Stomach smooth muscle (tissue), 2 donors: ENCODE data around the gene OGA.

Experiments used
- H3K27ac ChIP-seq: one replicate; pipeline ENCODE4 v1.7.0; 2013; ENCODE audit warnings: mild to moderate bottlenecking, low read length, inconsistent platforms
- H3K27me3 ChIP-seq, 2 donors: one replicate each; pipeline ENCODE4 v1.7.0; 2013; ENCODE audit warnings: low read length in 2 of 2; ENCODE audit not compliant: insufficient read depth in 2 of 2, control insufficient read depth in 1 of 2
- H3K36me3 ChIP-seq, 2 donors: one replicate each; pipeline ENCODE4 v1.7.0; 2013; ENCODE audit warnings: low read length in 2 of 2; ENCODE audit not compliant: control insufficient read depth in 2 of 2, insufficient read depth in 2 of 2
- H3K4me1 ChIP-seq: one replicate; pipeline ENCODE4 v1.7.0; 2013; ENCODE audit warnings: low read length; ENCODE audit not compliant: control insufficient read depth, insufficient read depth
- H3K4me3 ChIP-seq, 2 donors: one replicate each; pipeline ENCODE4 v1.7.0; 2013; ENCODE audit warnings: low read length in 2 of 2
- H3K9ac ChIP-seq, 2 donors: one replicate each; pipeline ENCODE4 v1.7.0; 2013; ENCODE audit warnings: low read length in 2 of 2, mild to moderate bottlenecking in 1 of 2
- H3K9me3 ChIP-seq, 2 donors: one replicate each; pipeline ENCODE4 v1.7.0; 2013; ENCODE audit warnings: low read length in 2 of 2; ENCODE audit not compliant: control insufficient read depth in 2 of 2
- donor health status: healthy.
- donor health status: Pancreatic carcinoma.

Gene OGA

GRCh38 chr10:101818119-101818871, at the start of gene OGA:
Gene OGA (minus strand): TSS chr10:101818444. CDS start chr10:101818022, 422 bp downstream.
- H3K4me3 ChIP-seq = peak within 1 kb of the TSS; percentile 95 to 99
- no peaks in the 10 kb centered on the region for H3K27me3 ChIP-seq
- peak within 1 kb of the TSS; percentile 91 for H3K27ac ChIP-seq
- no peaks in the 10 kb centered on the region for H3K9me3 ChIP-seq
- H3K4me1 ChIP-seq = peaks cover 29% of the 10 kb centered on the region
- peaks cover 0 to 2% of the 10 kb centered on the region in 2 donors for H3K36me3 ChIP-seq
- H3K9ac ChIP-seq = peak within 1 kb of the TSS; percentile 93 to 95

- Histone ChIP-seq H3K9ac (no peak overlapping the region), H3K9me3 (no peaks in the 10 kb centered on the region), H3K4me1 (no peaks in the 10 kb centered on the region), H3K36me3 (no peaks in the 10 kb centered on the region), H3K27ac (no peak overlapping the region), H3K4me3 (no peak overlapping the region), H3K27me3 (no peaks in the 10 kb centered on the region)
Measured at GRCh38 chr10:101867931-101868330, 49.7 kb upstream of the OGA start.

- Histone ChIP-seq H3K4me3 (no peak overlapping the region), H3K27ac (no peak overlapping the region), H3K27me3 (no peaks in the 10 kb centered on the region)
Measured at GRCh38 chr10:101859530-101859929, 41.3 kb upstream of the OGA start.

GRCh38 chr10:101858723-101859500, 40.7 kb upstream of the OGA start:
- Histone ChIP-seq H3K4me3 (no peak overlapping the region), H3K9me3 (no peaks in the 10 kb centered on the region), H3K9ac (no peak overlapping the region), H3K27me3 (no peaks in the 10 kb centered on the region), H3K36me3 (no peaks in the 10 kb centered on the region), H3K27ac (no peak overlapping the region), H3K4me1 (no peaks in the 10 kb centered on the region)

More at GRCh38 chr10:101859530-101859929, 41.3 kb upstream of the OGA start:
- Histone ChIP-seq H3K9me3 (no peaks in the 10 kb centered on the region), H3K36me3 (no peaks in the 10 kb centered on the region), H3K4me1 (no peaks in the 10 kb centered on the region), H3K9ac (no peak overlapping the region)

- Histone ChIP-seq H3K9ac (no peak overlapping the region), H3K27ac (no peak overlapping the region), H3K27me3 (no peaks in the 10 kb centered on the region), H3K36me3 (no peaks in the 10 kb centered on the region), H3K9me3 (no peaks in the 10 kb centered on the region), H3K4me1 (no peaks in the 10 kb centered on the region), H3K4me3 (no peak overlapping the region)
Measured at GRCh38 chr10:101857802-101858476, 39.7 kb upstream of the OGA start.

GRCh38 chr10:101856626-101857025, 38.4 kb upstream of the OGA start:
- Histone ChIP-seq H3K27ac (no peak overlapping the region), H3K4me3 (no peak overlapping the region), H3K4me1 (no peaks in the 10 kb centered on the region)

GRCh38 chr10:101851411-101852116, 33.3 kb upstream of the OGA start:
- Histone ChIP-seq H3K36me3 (peaks cover 8 to 19% of the 10 kb centered on the region in 2 donors), H3K27me3 (peaks cover 0 to 2% of the 10 kb centered on the region in 2 donors), H3K9me3 (no peaks in the 10 kb centered on the region), H3K4me3 (no peak overlapping the region), H3K4me1 (peaks cover 4% of the 10 kb centered on the region), H3K9ac (no peak overlapping the region), H3K27ac (no peak overlapping the region)

More at GRCh38 chr10:101856626-101857025, 38.4 kb upstream of the OGA start:
- Histone ChIP-seq H3K27me3 (no peaks in the 10 kb centered on the region), H3K36me3 (no peaks in the 10 kb centered on the region), H3K9ac (no peak overlapping the region), H3K9me3 (no peaks in the 10 kb centered on the region)

- no peak overlapping the region for H3K27ac ChIP-seq
- no peaks in the 10 kb centered on the region for H3K9me3 ChIP-seq
- no peak overlapping the region for H3K9ac ChIP-seq
- peaks cover 4% of the 10 kb centered on the region for H3K4me1 ChIP-seq
- no peak overlapping the region for H3K4me3 ChIP-seq
- peaks cover 8 to 22% of the 10 kb centered on the region in 2 donors for H3K36me3 ChIP-seq
- H3K27me3 ChIP-seq = peaks cover 0 to 2% of the 10 kb centered on the region in 2 donors
Measured at GRCh38 chr10:101850749-101851148, 32.5 kb upstream of the OGA start.

- Histone ChIP-seq H3K4me1 (peaks cover 6% of the 10 kb centered on the region), H3K4me3 (no peak overlapping the region), H3K9ac (no peak overlapping the region), H3K36me3 (peaks cover 8 to 27% of the 10 kb centered on the region in 2 donors), H3K9me3 (no peaks in the 10 kb centered on the region), H3K27me3 (peaks cover 0 to 9% of the 10 kb centered on the region in 2 donors), H3K27ac (no peak overlapping the region)
Measured at GRCh38 chr10:101848894-101849351, 30.7 kb upstream of the OGA start.

- no peak overlapping the region for H3K27ac ChIP-seq
- H3K36me3 ChIP-seq = peaks cover 8 to 27% of the 10 kb centered on the region in 2 donors
- H3K4me1 ChIP-seq = peaks cover 7% of the 10 kb centered on the region
- no peak overlapping the region for H3K9ac ChIP-seq
- H3K27me3 ChIP-seq = peaks cover 0 to 9% of the 10 kb centered on the region in 2 donors
- H3K4me3 ChIP-seq = no peak overlapping the region
- no peaks in the 10 kb centered on the region for H3K9me3 ChIP-seq
Measured at GRCh38 chr10:101848408-101848807, 30.2 kb upstream of the OGA start.
